D721Med (cell line): ENCODE measurements around the gene TGDS.

ENCODE experiments used
- DNase-seq: peaks from one replicate; pipeline ENCODE4 v3.0.0; 2011; ENCODE audit warnings: low spot score; ENCODE audit not compliant: insufficient read length
- FAIRE-seq: peaks from 2 replicates; lab custom pipeline; 2011; peaks lifted over from hg19 to GRCh38; lab: Jason Lieb, UNC
- CTCF ChIP-seq: IDR thresholded peaks from 2 replicates; pipeline ENCODE4 v1.5.1; 2012; ENCODE audit warnings: mild to moderate bottlenecking, control low read depth; ENCODE audit not compliant: insufficient read depth; ENCODE audit errors: missing control alignments

Gene TGDS

GRCh38 chr13:94599877-94600276 lies 3.9 kb upstream of the TGDS start:
- no peak for TF ChIP-seq CTCF
- FAIRE-seq = no peak
- DNase-seq = no peak

- no peak for DNase-seq
- no peak for TF ChIP-seq CTCF
- FAIRE-seq = no peak
Observed at GRCh38 chr13:94598281-94598680, 2.3 kb upstream of the TGDS start.

GRCh38 chr13:94596575-94596971 lies 621 bp upstream of the TGDS start:
- no peak for FAIRE-seq
- TF ChIP-seq CTCF = no peak
- DNase-seq = no peak

GRCh38 chr13:94595001-94595949 lies 677 bp downstream of the TGDS start:
- DNase-seq (no peak), FAIRE-seq (no peak)
- no peak for TF ChIP-seq CTCF

GRCh38 chr13:94590744-94591143 lies 5.2 kb downstream of the TGDS start:
- TF ChIP-seq CTCF = no peak
- FAIRE-seq (no peak), DNase-seq (no peak)

GRCh38 chr13:94588541-94588940 lies 7.4 kb downstream of the TGDS start:
- DNase-seq = no peak
- no peak for TF ChIP-seq CTCF
- FAIRE-seq = no peak

GRCh38 chr13:94586371-94586770 lies 9.6 kb downstream of the TGDS start:
- FAIRE-seq (peak; percentile 82), DNase-seq (no peak)
- no peak for TF ChIP-seq CTCF
